CD4-positive, CD25-positive, alpha-beta regulatory T cell (primary cell): ENCODE data around the gene TEKT5. TPM values are rescaled to one million over a fixed set of nuclear protein-coding genes. Genes with fewer than 3 reads are reported as not detected.

Experiments used
- ATAC-seq, 2 donors: fragments of 150-1000 bp; cut with Tn5 transposase; one replicate each; pipeline ENCODE4 v1.10.0; 2021; ENCODE audit warnings: low read depth in 2 of 2, moderate number of reproducible peaks in 2 of 2, moderate library complexity in 1 of 2
- DNase-seq, 3 donors: peaks; one replicate each; pipeline versions ENCODE4 v3.0.0 to v3.0.0-alpha.2; 2012 to 2022; ENCODE audit warnings: mixed read lengths in 1 of 3
- H3K27ac ChIP-seq: one replicate; pipeline ENCODE4 v1.7.0; 2013; ENCODE audit warnings: mild to moderate bottlenecking, low read length; ENCODE audit not compliant: insufficient read depth, poor library complexity, severe bottlenecking
- H3K27me3 ChIP-seq: one replicate; pipeline ENCODE4 v1.7.0; 2013; ENCODE audit warnings: low read length; ENCODE audit not compliant: control insufficient read depth, insufficient read depth
- H3K36me3 ChIP-seq: one replicate; pipeline ENCODE4 v1.7.0; 2013; ENCODE audit warnings: mild to moderate bottlenecking, low read length, moderate library complexity; ENCODE audit not compliant: control insufficient read depth, insufficient read depth
- H3K4me1 ChIP-seq: 2 replicates; pipeline ENCODE4 v1.7.0; 2013; ENCODE audit warnings: mild to moderate bottlenecking, low read length; ENCODE audit not compliant: insufficient read depth, control insufficient read depth, poor library complexity, severe bottlenecking
- H3K4me3 ChIP-seq: one replicate; pipeline ENCODE4 v1.7.0; 2013; ENCODE audit warnings: low read depth, mild to moderate bottlenecking, low read length, moderate library complexity
- H3K9me3 ChIP-seq, 2 experiments: 1 replicate in 1 of 2; 2 replicates in 1 of 2; pipeline ENCODE4 v1.7.0; 2013; ENCODE audit warnings: low read length in 2 of 2, mild to moderate bottlenecking in 1 of 2, moderate library complexity in 1 of 2; ENCODE audit not compliant: control insufficient read depth in 2 of 2
- H3K27ac Mint-ChIP-seq, 3 donors: one replicate each; pipeline ENCODE4 v1.8.0; 2020 to 2022; ENCODE audit warnings: mild to moderate bottlenecking in 3 of 3, mixed read lengths in 3 of 3, moderate library complexity in 2 of 3
- H3K27me3 Mint-ChIP-seq: one replicate; pipeline ENCODE4 v1.8.0; 2022; ENCODE audit warnings: mild to moderate bottlenecking, mixed read lengths
- H3K36me3 Mint-ChIP-seq: one replicate; pipeline ENCODE4 v1.8.0; 2020; ENCODE audit warnings: mixed read lengths
- H3K4me1 Mint-ChIP-seq, 4 donors: one replicate each; pipeline ENCODE4 v1.8.0; 2020 to 2022; ENCODE audit warnings: mixed read lengths in 4 of 4, mild to moderate bottlenecking in 1 of 4
- H3K4me3 Mint-ChIP-seq, 4 donors: one replicate each; pipeline ENCODE4 v1.8.0; 2020 to 2022; ENCODE audit warnings: mild to moderate bottlenecking in 4 of 4, mixed read lengths in 4 of 4, moderate library complexity in 3 of 4
- H3K9me3 Mint-ChIP-seq, 7 donors: one replicate each; pipeline ENCODE4 v1.8.0; 2020 to 2022; ENCODE audit warnings: mixed read lengths in 7 of 7, mild to moderate bottlenecking in 3 of 7, moderate library complexity in 2 of 7
- polyA plus RNA-seq, 4 donors: library from polyadenylated mRNA; unstranded; fragments of 300-500 nt; fragmentation: Illumina TruSeq; gene quantifications; one replicate each; pipeline ENCODE4 v1.2.3, GENCODE V29; 2021
- total RNA-seq: library from RNA; stranded (reverse); gene quantifications from one replicate; pipeline ENCODE4 v1.2.3, GENCODE V29; 2022

Gene TEKT5
- total and polyA plus RNA-seq, 5 donors from 2014 or later, result 0.24 TPM; not detected in 4

GRCh38 chr16:10609402-10609774, 85.3 kb downstream of the TEKT5 start:
- DNase-seq, result no peak
- peaks cover 0 to 1% (median 0%) of the 10 kb centered on the region in 7 donors for H3K9me3 Mint-ChIP-seq
- peaks cover 9% of the 10 kb centered on the region for H3K27me3 Mint-ChIP-seq
- ATAC-seq, result no peak
- H3K4me3 Mint-ChIP-seq, result no peak overlapping the region
- no peaks in the 10 kb centered on the region for H3K27me3 ChIP-seq
- H3K27ac ChIP-seq, result no peak overlapping the region
- no peaks in the 10 kb centered on the region for H3K4me1 ChIP-seq
- no peak overlapping the region for H3K27ac Mint-ChIP-seq
- no peaks in the 10 kb centered on the region for H3K36me3 ChIP-seq
- no peaks in the 10 kb centered on the region for H3K36me3 Mint-ChIP-seq
- no peaks in the 10 kb centered on the region for H3K4me1 Mint-ChIP-seq
- no peaks in the 10 kb centered on the region for H3K9me3 ChIP-seq
- H3K4me3 ChIP-seq, result no peak overlapping the region

DNA sequence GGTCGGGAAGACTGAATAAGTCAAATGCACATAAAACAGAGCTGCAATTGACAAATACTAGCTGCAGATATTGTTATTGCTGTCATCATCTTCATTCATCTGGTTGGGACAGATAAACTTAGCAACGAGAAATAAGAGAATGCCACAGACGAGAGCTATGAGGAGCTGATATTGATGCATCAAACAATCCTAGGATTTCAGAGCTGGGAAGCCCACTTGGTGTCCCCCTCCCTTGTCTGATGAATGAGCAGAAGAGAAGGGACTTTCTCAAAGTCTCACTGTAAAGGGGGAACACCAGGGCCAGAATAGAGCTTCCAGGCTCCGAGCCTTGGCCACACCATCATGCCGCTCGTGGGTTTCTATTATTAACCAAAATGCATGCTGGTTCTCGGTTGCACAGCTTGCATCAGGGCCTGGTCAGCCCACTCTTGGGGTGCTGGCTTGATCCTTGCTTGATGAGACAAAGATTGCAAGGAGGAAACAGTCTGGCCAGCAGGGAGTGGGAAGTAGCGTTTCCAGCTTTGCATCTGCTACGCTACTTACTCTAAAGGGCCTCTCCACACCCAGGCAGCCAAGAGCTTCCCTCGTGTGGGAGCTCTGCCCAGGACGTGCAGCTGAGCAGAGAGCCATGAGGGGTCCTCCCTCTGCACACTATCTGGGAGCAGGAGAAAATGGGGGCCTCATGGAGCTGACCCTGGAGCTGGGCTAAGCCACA, 85.9 kb downstream of the TEKT5 start:
- ATAC-seq, result no peak
- no peaks in the 10 kb centered on the region for H3K4me1 ChIP-seq
- DNase-seq, result no peak
- H3K4me3 ChIP-seq, result no peak overlapping the region
- Mint-ChIP-seq H3K4me3 (no peak overlapping the region), H3K27me3 (peaks cover 9% of the 10 kb centered on the region), H3K36me3 (no peaks in the 10 kb centered on the region), H3K4me1 (no peaks in the 10 kb centered on the region), H3K27ac (no peak overlapping the region), H3K9me3 (peaks cover 0 to 1% (median 0%) of the 10 kb centered on the region in 7 donors)
- no peak overlapping the region for H3K27ac ChIP-seq
- H3K9me3 ChIP-seq, result no peaks in the 10 kb centered on the region
- no peaks in the 10 kb centered on the region for H3K27me3 ChIP-seq
- H3K36me3 ChIP-seq, result no peaks in the 10 kb centered on the region

- H3K4me1 Mint-ChIP-seq, result no peaks in the 10 kb centered on the region
- no peak overlapping the region for H3K4me3 ChIP-seq
- peaks cover 0 to 2% (median 0%) of the 10 kb centered on the region in 7 donors for H3K9me3 Mint-ChIP-seq
- H3K4me3 Mint-ChIP-seq, result no peak overlapping the region
- no peak overlapping the region for H3K27ac Mint-ChIP-seq
- no peak for ATAC-seq
- H3K9me3 ChIP-seq, result no peaks in the 10 kb centered on the region
- H3K27me3 Mint-ChIP-seq, result peaks cover 13% of the 10 kb centered on the region
- no peaks in the 10 kb centered on the region for H3K4me1 ChIP-seq
- no peaks in the 10 kb centered on the region for H3K36me3 Mint-ChIP-seq
- H3K27ac ChIP-seq, result no peak overlapping the region
- H3K36me3 ChIP-seq, result no peaks in the 10 kb centered on the region
- no peak for DNase-seq
- H3K27me3 ChIP-seq, result no peaks in the 10 kb centered on the region
These were observed 87.6 kb downstream of the TEKT5 start for GRCh38 chr16:10607157-10607556.

- Mint-ChIP-seq H3K4me1 (no peaks in the 10 kb centered on the region), H3K36me3 (no peaks in the 10 kb centered on the region), H3K4me3 (no peak overlapping the region), H3K27me3 (peaks cover 15% of the 10 kb centered on the region), H3K27ac (no peak overlapping the region), H3K9me3 (peaks cover 0 to 2% (median 0%) of the 10 kb centered on the region in 7 donors)
- no peaks in the 10 kb centered on the region for H3K9me3 ChIP-seq
- H3K36me3 ChIP-seq, result no peaks in the 10 kb centered on the region
- H3K27ac ChIP-seq, result no peak overlapping the region
- ATAC-seq, result no peak
- H3K4me1 ChIP-seq, result no peaks in the 10 kb centered on the region
- no peaks in the 10 kb centered on the region for H3K27me3 ChIP-seq
- H3K4me3 ChIP-seq, result no peak overlapping the region
- DNase-seq, result no peak
These were observed 88.1 kb downstream of the TEKT5 start for GRCh38 chr16:10606607-10607006.

- no peaks in the 10 kb centered on the region for H3K36me3 Mint-ChIP-seq
- DNase-seq, result no peak
- H3K9me3 Mint-ChIP-seq, result peaks cover 0 to 2% (median 0%) of the 10 kb centered on the region in 7 donors
- no peaks in the 10 kb centered on the region for H3K4me1 Mint-ChIP-seq
- no peak for ATAC-seq
- H3K4me1 ChIP-seq, result no peaks in the 10 kb centered on the region
- no peak overlapping the region for H3K27ac ChIP-seq
- H3K27me3 Mint-ChIP-seq, result peaks cover 11% of the 10 kb centered on the region
- H3K4me3 ChIP-seq, result no peak overlapping the region
- no peaks in the 10 kb centered on the region for H3K36me3 ChIP-seq
- no peak overlapping the region for H3K27ac Mint-ChIP-seq
- no peaks in the 10 kb centered on the region for H3K9me3 ChIP-seq
- H3K4me3 Mint-ChIP-seq, result no peak overlapping the region
- H3K27me3 ChIP-seq, result no peaks in the 10 kb centered on the region
These were observed 89.1 kb downstream of the TEKT5 start for GRCh38 chr16:10605636-10606035.

DNA sequence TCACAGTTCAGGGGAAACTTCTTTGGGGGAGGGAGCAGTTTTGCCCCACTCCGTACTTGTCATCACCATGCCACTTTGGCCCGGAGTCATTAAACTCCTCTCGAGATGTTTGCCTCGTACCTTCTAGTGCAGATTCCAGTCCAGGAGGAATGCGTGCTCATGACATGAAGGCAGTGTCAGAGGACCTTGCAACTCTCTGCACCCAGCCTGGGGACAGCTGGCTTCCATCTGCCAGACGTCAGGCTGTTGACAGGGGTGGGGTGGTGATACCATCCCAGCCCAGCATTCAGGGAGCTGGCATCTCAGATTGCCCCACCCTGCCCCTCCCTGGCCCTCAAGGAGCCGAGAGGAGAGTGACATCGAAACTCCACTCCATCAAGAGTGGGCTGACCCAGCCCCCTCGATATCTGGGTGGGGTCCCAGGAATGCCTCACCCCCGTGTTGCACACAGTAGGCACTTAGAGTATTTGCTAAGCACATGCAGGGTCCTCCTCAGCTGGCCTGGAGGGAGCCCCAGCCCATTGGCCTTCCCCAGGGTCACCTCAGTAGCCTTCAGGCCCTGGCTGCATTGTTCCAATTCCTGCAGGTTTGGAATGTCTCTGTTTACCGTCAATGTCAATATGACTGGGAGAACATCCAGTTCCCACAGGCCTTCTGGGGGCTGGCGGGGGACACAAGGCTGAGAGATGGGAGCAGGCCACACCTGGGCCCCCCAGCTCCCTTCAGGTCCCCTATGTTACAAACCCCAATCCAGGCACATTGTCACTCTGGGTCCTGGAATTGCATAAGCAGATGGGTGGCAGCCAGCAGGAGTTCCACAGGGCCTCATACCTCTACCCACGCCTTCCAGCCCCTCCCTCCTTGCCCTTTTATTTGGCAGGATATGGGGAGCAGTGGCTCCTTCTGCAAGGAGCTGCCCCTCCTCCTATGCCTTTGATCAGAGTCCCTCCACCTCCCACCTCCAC, 93.0 kb downstream of the TEKT5 start:
- no peaks in the 10 kb centered on the region for H3K4me1 Mint-ChIP-seq
- H3K27me3 ChIP-seq, result no peaks in the 10 kb centered on the region
- H3K4me3 ChIP-seq, result no peak overlapping the region
- no peaks in the 10 kb centered on the region for H3K9me3 ChIP-seq
- no peaks in the 10 kb centered on the region for H3K36me3 Mint-ChIP-seq
- H3K4me3 Mint-ChIP-seq, result no peak overlapping the region
- H3K4me1 ChIP-seq, result no peaks in the 10 kb centered on the region
- ATAC-seq (no peak), DNase-seq (no peak)
- H3K27me3 Mint-ChIP-seq, result peaks cover 28% of the 10 kb centered on the region
- H3K9me3 Mint-ChIP-seq, result peaks cover 0 to 3% (median 0%) of the 10 kb centered on the region in 7 donors
- H3K36me3 ChIP-seq, result no peaks in the 10 kb centered on the region
- H3K27ac ChIP-seq, result no peak overlapping the region
- no peak overlapping the region for H3K27ac Mint-ChIP-seq

DNA sequence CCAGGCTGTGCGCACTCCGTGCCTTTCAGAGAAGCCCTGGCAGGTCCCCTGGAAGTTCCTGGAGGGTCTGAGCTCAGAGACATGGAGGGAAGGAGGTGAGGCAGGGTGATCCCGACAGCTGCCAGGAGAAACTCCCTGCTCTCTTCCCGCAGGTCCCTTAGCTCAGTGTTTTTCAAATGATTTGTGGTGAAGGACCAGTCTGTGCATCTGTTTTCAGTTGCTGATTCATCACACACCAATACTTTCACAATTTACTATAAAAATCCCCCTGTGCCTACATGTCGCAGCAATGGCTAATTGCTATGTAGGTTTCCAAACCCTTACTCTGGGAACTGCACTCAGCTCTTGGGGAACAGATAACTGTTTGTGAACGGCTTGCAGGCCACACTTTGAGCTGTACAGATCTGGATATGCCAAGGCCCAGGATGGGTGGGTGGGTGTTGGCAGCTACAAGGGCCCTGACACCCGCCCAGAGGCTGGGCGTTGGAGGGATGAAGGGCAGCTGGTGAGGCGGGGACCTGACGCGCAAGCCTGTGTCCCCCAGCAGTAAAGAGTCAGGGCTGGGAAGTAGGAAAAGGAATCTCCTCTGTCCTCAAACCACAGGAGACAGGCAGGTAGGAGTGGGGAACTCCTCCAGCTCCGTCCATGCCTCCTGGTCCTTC, 93.8 kb downstream of the TEKT5 start:
- DNase-seq, result no peak
- H3K27ac ChIP-seq, result no peak overlapping the region
- no peaks in the 10 kb centered on the region for H3K4me1 Mint-ChIP-seq

More for the DNA sequence above, 93.8 kb downstream of the TEKT5 start:
- H3K4me3 ChIP-seq, result no peak overlapping the region
- H3K9me3 ChIP-seq, result no peaks in the 10 kb centered on the region
- no peaks in the 10 kb centered on the region for H3K36me3 Mint-ChIP-seq
- no peaks in the 10 kb centered on the region for H3K36me3 ChIP-seq
- H3K27ac Mint-ChIP-seq, result no peak overlapping the region
- peaks cover 0 to 3% (median 0%) of the 10 kb centered on the region in 7 donors for H3K9me3 Mint-ChIP-seq
- peaks cover 23% of the 10 kb centered on the region for H3K27me3 Mint-ChIP-seq
- H3K4me1 ChIP-seq, result no peaks in the 10 kb centered on the region
- no peak for ATAC-seq
- H3K4me3 Mint-ChIP-seq, result no peak overlapping the region
- no peaks in the 10 kb centered on the region for H3K27me3 ChIP-seq
